Retina (tissue), 1 donor: ENCODE data around the gene ADCY2.

ENCODE experiments used
- DNase-seq: peaks from one replicate; pipeline ENCODE4 v3.0.0-alpha.2; 2016

The ADCY2 gene

GRCh38 chr5:7850395-7851239, 454.7 kb downstream of the ADCY2 start, which contains the start of gene CFAP90:
CFAP90 (minus strand) TSS chr5:7851133; CDS start chr5:7851021, 112 bp downstream.
- peak; percentile 91 for DNase-seq

- no peak for DNase-seq
Measured at GRCh38 chr5:7851240-7851592, 455.3 kb downstream of the ADCY2 start.

- no peak for DNase-seq
Measured at GRCh38 chr5:7851617-7852289, 455.8 kb downstream of the ADCY2 start.

- no peak for DNase-seq
Measured at GRCh38 chr5:7852542-7852941, 456.6 kb downstream of the ADCY2 start.

- no peak for DNase-seq
Measured at GRCh38 chr5:7852988-7853387, 457.1 kb downstream of the ADCY2 start.

GRCh38 chr5:7855611-7856010, 459.7 kb downstream of the ADCY2 start:
- no peak for DNase-seq

- peak; percentile 54 for DNase-seq
Measured at GRCh38 chr5:7856855-7857254, 460.9 kb downstream of the ADCY2 start.

GRCh38 chr5:7857361-7857760, 461.4 kb downstream of the ADCY2 start:
- no peak for DNase-seq

- DNase-seq, result no peak
Measured at GRCh38 chr5:7857926-7858632, 462.1 kb downstream of the ADCY2 start.

GRCh38 chr5:7866196-7866595, 470.3 kb downstream of the ADCY2 start:
- no peak for DNase-seq

GRCh38 chr5:7867260-7867659, 471.3 kb downstream of the ADCY2 start:
- DNase-seq, result no peak

- DNase-seq, result no peak
Measured at GRCh38 chr5:7868427-7868772, 472.5 kb downstream of the ADCY2 start.

- peak; percentile 95 for DNase-seq
Measured at GRCh38 chr5:7868773-7869473, 473.0 kb downstream of the ADCY2 start, which contains the start of the genes FASTKD3 and MTRR. FASTKD3 (minus strand) TSS chr5:7869031; CDS start chr5:7868083, 948 bp downstream. MTRR (plus strand) TSS chr5:7869148; CDS start chr5:7870795, 1,647 bp downstream.

GRCh38 chr5:7869474-7870136, 473.7 kb downstream of the ADCY2 start:
- no peak for DNase-seq

- DNase-seq, result no peak
Measured at GRCh38 chr5:7871653-7872052, 475.7 kb downstream of the ADCY2 start.

GRCh38 chr5:7872517-7873130, 476.7 kb downstream of the ADCY2 start:
- DNase-seq, result no peak

GRCh38 chr5:7873216-7873615, 477.3 kb downstream of the ADCY2 start:
- no peak for DNase-seq

GRCh38 chr5:7874639-7875038, 478.7 kb downstream of the ADCY2 start:
- DNase-seq, result no peak

- no peak for DNase-seq
Measured at GRCh38 chr5:7875151-7875550, 479.2 kb downstream of the ADCY2 start.

- DNase-seq, result no peak
Measured at GRCh38 chr5:7876867-7877266, 480.9 kb downstream of the ADCY2 start.

GRCh38 chr5:7877851-7878250, 481.9 kb downstream of the ADCY2 start:
- no peak for DNase-seq

GRCh38 chr5:7878381-7878873, 482.5 kb downstream of the ADCY2 start:
- no peak for DNase-seq
